Panc1 (cell line): Measurements from ENCODE around the gene LRP5. TPM values are rescaled to one million over a fixed set of nuclear protein-coding genes. Genes with fewer than 3 reads are reported as not detected.
"Not testable (repeated sequence)": the region's sequence is repeated elsewhere in the genome, so short reads cannot be mapped to it uniquely, and the experiment has no call there.

Source experiments
- ATAC-seq: fragments of 200-7000 bp; cut with Tn5 transposase; 2 replicates; pipeline ENCODE4 v1.9.1; 2020; ENCODE audit warnings: mild to moderate bottlenecking, moderate library complexity
- BruUV-seq: library from RNA; stranded (reverse); fragments of 400-500 nt; replicated peaks from 2 replicates; lab custom pipeline; 2021; lab: Mats Ljungman, UMichigan
- CTCF ChIA-PET: fragments of 300-600 bp; sonication (Branson Sonifier 250); formaldehyde crosslinking; loops from one replicate; lab custom pipeline; 2022; ENCODE audit warnings: antibody characterized with exemption; lab: Charles Lee
- POLR2A ChIA-PET: fragments of 300-600 bp; sonication (Branson Sonifier 250); formaldehyde crosslinking; loops from one replicate; lab custom pipeline; 2022; ENCODE audit warnings: antibody characterized with exemption; lab: Charles Lee
- DNase-seq: peaks from one replicate; pipeline ENCODE4 v3.0.0-alpha.2; 2010; ENCODE audit warnings: low read depth, low spot score
- H3K27ac ChIP-seq: 2 replicates; pipeline ENCODE4 v1.5.1; 2011; ENCODE audit warnings: mild to moderate bottlenecking, low read length, inconsistent platforms
- H3K27me3 ChIP-seq: fragments of 200-500 bp; sonication (Bioruptor generic); 2 replicates; pipeline ENCODE4 v1.6.0; 2014; ENCODE audit warnings: low read length, inconsistent platforms; ENCODE audit not compliant: control insufficient read depth, insufficient read depth
- H3K36me3 ChIP-seq: fragments of 200-500 bp; sonication (Bioruptor generic); 2 replicates; pipeline ENCODE4 v1.5.1; 2014; ENCODE audit warnings: inconsistent platforms, mild to moderate bottlenecking, low read length, moderate library complexity; ENCODE audit not compliant: control insufficient read depth, insufficient read depth
- H3K4me1 ChIP-seq: 2 replicates; pipeline ENCODE4 v1.5.1; 2011; ENCODE audit warnings: inconsistent platforms, mild to moderate bottlenecking, low read length, moderate library complexity; ENCODE audit not compliant: control insufficient read depth, insufficient read depth
- H3K4me3 ChIP-seq, 2 experiments: 2 replicates each; pipeline ENCODE4 v1.5.1; 2011 to 2012; ENCODE audit warnings: low read depth in 2 of 2, low read length in 2 of 2, mild to moderate bottlenecking in 2 of 2, inconsistent platforms in 1 of 2, moderate library complexity in 1 of 2
- H3K9me3 ChIP-seq: fragments of 200-500 bp; sonication (Bioruptor generic); 2 replicates; pipeline ENCODE4 v1.5.1; 2014; ENCODE audit warnings: low read depth, mild to moderate bottlenecking, inconsistent platforms, low read length, moderate library complexity; ENCODE audit not compliant: control insufficient read depth, insufficient read depth
- CTCF ChIP-seq: fragments of 450-650 bp; IDR thresholded peaks from 2 replicates; pipeline ENCODE4 v1.5.1; 2017; ENCODE audit warnings: mild to moderate bottlenecking
- POLR2AphosphoS5 ChIP-seq: IDR thresholded peaks from 2 replicates; pipeline ENCODE4 v1.6.1; 2012; ENCODE audit warnings: mild to moderate bottlenecking, low read depth, low read length, moderate library complexity
- REST ChIP-seq, 2 experiments: IDR thresholded peaks; 2 replicates each; pipeline ENCODE4 v1.6.1; 2011 to 2012; ENCODE audit warnings: low read depth in 2 of 2, control low read depth in 1 of 2, low read length in 1 of 2, mild to moderate bottlenecking in 1 of 2, moderate library complexity in 1 of 2; ENCODE audit not compliant: insufficient read depth in 1 of 2
- SIN3A ChIP-seq: IDR thresholded peaks from 2 replicates; pipeline ENCODE4 v1.6.1; 2012; ENCODE audit warnings: low read depth, mild to moderate bottlenecking, low read length, moderate library complexity, borderline replicate concordance; ENCODE audit not compliant: insufficient read depth
- TCF7L2 ChIP-seq: IDR thresholded peaks from 2 replicates; pipeline ENCODE4 v1.6.1; 2011; ENCODE audit warnings: mild to moderate bottlenecking, low read depth, low read length, inconsistent platforms
- in situ Hi-C: cut with HindIII; loops from 2 replicates; pipeline ENCODE4 v1.10.0; 2016; ENCODE audit warnings: low sequenced_read_pairs, low pct_unique_long_range_greater_than_20kb
- intact Hi-C: fragments of 100-400 bp; cut with micrococcal nuclease; formaldehyde crosslinking; loops from one replicate; pipeline ENCODE4 v1.10.0; 2022; ENCODE audit not compliant: unreplicated experiment
- total RNA-seq: library from RNA; stranded (reverse); gene quantifications from one replicate; pipeline ENCODE4 v1.2.1, GENCODE V29; 2021; ENCODE audit not compliant: unreplicated experiment

LRP5 gene
- total RNA-seq, 1 experiment from 2014 or later: 171 TPM

GRCh38 chr11:68457216-68457897 lies 145.0 kb downstream of the LRP5 start:
- BruUV-seq: no TSS peak
- ATAC-seq: no peak
- peaks cover 22% of the 10 kb centered on the region for H3K4me1 ChIP-seq
- CTCF ChIA-PET: interaction anchor here (0.5 kb wide), 1 partner anchor 360 kb away, joined by 4 read pairs; no protein-coding TSS in a partner anchor
- intact Hi-C loops: no loop called here
- in situ Hi-C loops: no loop called here
- H3K27me3 ChIP-seq: no peaks in the 10 kb centered on the region
- no peaks in the 10 kb centered on the region for H3K9me3 ChIP-seq
- peaks cover 5% of the 10 kb centered on the region; the same call in 1 of the 2 replicates for H3K36me3 ChIP-seq
- no peak for TF ChIP-seq SIN3A
- TF ChIP-seq REST (IDR thresholded peaks at IDR 0.05; ENCODE audit: insufficient read depth in 1 of 2, low read depth in 2 of 2, low read length in 1 of 2): no peak
- no peak for TF ChIP-seq POLR2AphosphoS5
- no peak for TF ChIP-seq CTCF
- TF ChIP-seq TCF7L2: no peak
- no peak for DNase-seq
- no peak overlapping the region for H3K4me3 ChIP-seq
- POLR2A ChIA-PET: no interaction called here
- H3K27ac ChIP-seq: no peak overlapping the region

- intact Hi-C loops: no loop called here
- CTCF ChIA-PET: interaction anchor here (0.5 kb wide), 1 partner anchor 360 kb away, joined by 4 read pairs; no protein-coding TSS in a partner anchor
- ATAC-seq (no peak), DNase-seq (no peak)
- Histone ChIP-seq H3K27me3 (no peaks in the 10 kb centered on the region), H3K27ac (no peak overlapping the region), H3K4me3 (no peak overlapping the region), H3K9me3 (no peaks in the 10 kb centered on the region), H3K36me3 (peaks cover 5% of the 10 kb centered on the region; the same call in 1 of the 2 replicates), H3K4me1 (peaks cover 27% of the 10 kb centered on the region)
- in situ Hi-C loops: no loop called here
- no TSS peak for BruUV-seq
- no peak for TF ChIP-seq SIN3A
- TF ChIP-seq TCF7L2: no peak
- TF ChIP-seq REST (IDR thresholded peaks at IDR 0.05; ENCODE audit: insufficient read depth in 1 of 2, low read depth in 2 of 2, low read length in 1 of 2): no peak
- no peak for TF ChIP-seq POLR2AphosphoS5
- no peak for TF ChIP-seq CTCF
- POLR2A ChIA-PET: no interaction called here
Observed at GRCh38 chr11:68457898-68458249, 145.5 kb downstream of the LRP5 start.

GRCh38 chr11:68458340-68458739 lies 145.9 kb downstream of the LRP5 start:
- intact Hi-C loops, H3K36me3 ChIP-seq, H3K27ac ChIP-seq, DNase-seq, in situ Hi-C loops, BruUV-seq, H3K4me3 ChIP-seq, ATAC-seq, H3K27me3 ChIP-seq, H3K9me3 ChIP-seq: not testable (repeated sequence)
- peaks cover 32% of the 10 kb centered on the region for H3K4me1 ChIP-seq
- ChIA-PET POLR2A (interaction anchor here (0.6 kb wide), 1 partner anchor 284 kb away, joined by 19 read pairs; no protein-coding TSS in a partner anchor), CTCF (interaction anchor here (0.7 kb wide), 1 partner anchor 48 kb away, joined by 3 read pairs; no protein-coding TSS in a partner anchor)
